ENCODE results near the gene MINPP1.
A peak's percentile ranks its signal among the peaks of the same experiment; 100 is the strongest.

Gene MINPP1

GRCh38 chr10:87546971-87547413 is 42.3 kb downstream of the MINPP1 start:
- peak overlapping the region; percentile 73 for H3K27ac ChIP-seq
- in situ Hi-C loops (cut with HindIII; ENCODE audit: low pct_ligation_motif_present, low sequenced_read_pairs), result no loop called here

GRCh38 chr10:87547734-87548311 is 43.1 kb downstream of the MINPP1 start:
- peak overlapping the region; percentile 73 for H3K27ac ChIP-seq
- H3K36me3 ChIP-seq (replicated peaks), result no peaks in the 10 kb centered on the region
- DNase-seq, result peak; percentile 76
- H3K27me3 ChIP-seq (replicated peaks), result no peaks in the 10 kb centered on the region
- no peak overlapping the region for H3K4me3 ChIP-seq (ENCODE audit: low read depth, low read length)
- in situ Hi-C loops (cut with HindIII; ENCODE audit: low pct_ligation_motif_present, low sequenced_read_pairs), result no loop called here
- no peak for TF ChIP-seq CTCF (IDR thresholded peaks at IDR 0.05; ENCODE audit: low read depth, low read length, missing control alignments)

More at GRCh38 chr10:87546971-87547413, 42.3 kb downstream of the MINPP1 start:
- TF ChIP-seq CTCF (IDR thresholded peaks at IDR 0.05; ENCODE audit: low read depth, low read length, missing control alignments), result no peak
- Histone ChIP-seq H3K36me3 (replicated peaks) (no peaks in the 10 kb centered on the region), H3K4me3 (ENCODE audit: low read depth, low read length) (no peak overlapping the region), H3K27me3 (replicated peaks) (no peaks in the 10 kb centered on the region)
- no peak for DNase-seq

GRCh38 chr10:87550741-87551140 is 46.0 kb downstream of the MINPP1 start:
- H3K27me3 ChIP-seq (replicated peaks), result no peaks in the 10 kb centered on the region
- no peak overlapping the region for H3K4me3 ChIP-seq (ENCODE audit: low read depth, low read length)
- in situ Hi-C loops (cut with HindIII; ENCODE audit: low pct_ligation_motif_present, low sequenced_read_pairs), result no loop called here
- TF ChIP-seq CTCF (IDR thresholded peaks at IDR 0.05; ENCODE audit: low read depth, low read length, missing control alignments), result no peak
- DNase-seq, result no peak
- H3K27ac ChIP-seq, result no peak overlapping the region
- H3K36me3 ChIP-seq (replicated peaks), result no peaks in the 10 kb centered on the region

- H3K27ac ChIP-seq, result no peak overlapping the region
These were observed 46.6 kb downstream of the MINPP1 start for GRCh38 chr10:87551326-87551725.

GRCh38 chr10:87552248-87552929 is 47.7 kb downstream of the MINPP1 start:
- Histone ChIP-seq H3K27ac (no peak overlapping the region), H3K4me3 (ENCODE audit: low read depth, low read length) (no peak overlapping the region), H3K36me3 (replicated peaks) (no peaks in the 10 kb centered on the region), H3K27me3 (replicated peaks) (no peaks in the 10 kb centered on the region)
- no peak for TF ChIP-seq CTCF (IDR thresholded peaks at IDR 0.05; ENCODE audit: low read depth, low read length, missing control alignments)
- in situ Hi-C loops (cut with HindIII; ENCODE audit: low pct_ligation_motif_present, low sequenced_read_pairs), result no loop called here
- no peak for DNase-seq

More at GRCh38 chr10:87551326-87551725, 46.6 kb downstream of the MINPP1 start:
- H3K4me3 ChIP-seq (ENCODE audit: low read depth, low read length), result no peak overlapping the region
- no peaks in the 10 kb centered on the region for H3K36me3 ChIP-seq (replicated peaks)
- TF ChIP-seq CTCF (IDR thresholded peaks at IDR 0.05; ENCODE audit: low read depth, low read length, missing control alignments), result no peak
- no peaks in the 10 kb centered on the region for H3K27me3 ChIP-seq (replicated peaks)
- in situ Hi-C loops (cut with HindIII; ENCODE audit: low pct_ligation_motif_present, low sequenced_read_pairs), result no loop called here
- no peak for DNase-seq
